Activated naive CD4-positive, alpha-beta T cell treated with Interleukin-2 at 50 U/mL for 16 hours (primary cell): ENCODE data around the gene MFAP2.

Source experiments
- DNase-seq: peaks from one replicate; pipeline ENCODE4 v3.0.0-alpha.2; 2020

MFAP2 gene

DNA sequence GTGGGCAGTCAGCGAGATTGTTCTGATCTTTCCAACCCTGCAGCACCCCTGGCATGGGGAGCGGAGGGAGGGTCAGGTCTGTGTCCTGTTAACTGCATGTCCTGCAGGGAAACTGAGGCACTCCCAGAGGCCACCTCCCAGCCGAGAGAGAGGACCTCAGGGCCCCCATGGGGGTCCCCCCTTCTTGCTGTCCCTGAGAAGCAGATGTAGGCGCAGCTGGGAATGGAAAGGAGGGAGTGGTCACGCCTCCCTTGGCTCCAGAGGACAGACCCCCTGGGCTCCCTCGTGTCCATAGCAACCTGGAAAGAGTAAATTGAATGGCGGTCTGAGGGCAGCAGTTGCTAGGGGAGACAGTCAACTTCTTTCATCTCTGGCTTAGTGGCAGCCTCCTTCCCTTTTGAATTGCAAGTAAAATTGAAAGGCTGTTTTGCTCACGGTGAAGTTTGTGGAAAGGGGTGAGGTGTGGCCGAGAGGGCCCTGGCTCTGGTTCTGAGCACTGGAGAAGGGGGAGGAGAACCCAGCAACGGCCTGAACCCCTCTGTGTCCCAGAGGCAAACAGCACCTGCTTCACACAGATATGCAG, 53.8 kb downstream of the MFAP2 start:
- no peak for DNase-seq

- no peak for DNase-seq
These were observed 54.6 kb downstream of the MFAP2 start for GRCh38 chr1:16925635-16926490.

GRCh38 chr1:16924919-16925477, 55.4 kb downstream of the MFAP2 start:
- no peak for DNase-seq
